ENCODE results near the gene RDM1. TPM values are rescaled to one million over a fixed set of nuclear protein-coding genes. Genes with fewer than 3 reads are reported as not detected.
A peak's percentile ranks its signal among the peaks of the same experiment; 100 is the strongest.
"Not testable (repeated sequence)": the region's sequence is repeated elsewhere in the genome, so short reads cannot be mapped to it uniquely, and the experiment has no call there.

RDM1 gene
- total RNA-seq, 2 experiments from 2014 or later = 13.9 to 14.4 TPM

DNA sequence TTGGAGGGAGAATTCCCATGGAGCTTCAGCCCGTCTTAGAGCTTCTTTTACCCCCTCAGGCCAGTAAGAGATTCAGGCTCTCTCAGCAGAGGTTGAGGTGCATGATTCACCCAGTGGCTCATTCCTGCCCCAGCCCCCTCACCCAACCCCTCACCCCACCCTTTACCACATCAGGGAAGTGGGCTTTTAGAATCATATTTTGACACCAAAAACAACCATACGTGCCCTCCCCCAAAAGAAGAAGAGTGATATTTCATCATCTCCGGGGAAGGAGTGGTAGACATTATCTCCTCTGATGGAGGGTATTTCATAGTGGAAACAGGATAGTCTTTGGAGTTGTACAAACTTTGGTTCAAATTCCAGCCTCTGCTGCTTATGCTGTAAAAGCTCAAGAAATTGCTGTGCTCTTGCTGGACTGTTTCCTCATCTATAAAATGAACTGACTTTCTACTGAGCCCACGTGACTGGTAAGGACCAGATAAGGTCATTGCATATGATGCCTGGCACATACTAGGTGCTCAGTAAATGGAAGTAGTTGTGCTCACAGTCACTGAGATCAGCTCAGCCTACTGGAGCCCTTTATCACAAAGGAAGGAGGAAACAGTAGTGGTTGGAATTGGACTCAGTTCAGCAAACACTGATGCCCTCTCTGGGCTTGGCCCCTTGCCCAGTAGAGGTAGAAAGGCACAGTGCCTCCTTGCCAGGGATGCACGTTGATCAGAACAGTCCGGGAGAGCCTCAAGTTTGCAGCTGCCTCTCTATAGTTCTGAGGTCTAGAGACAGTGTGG is 32.1 kb downstream of the RDM1 start:
- no peaks in the 10 kb centered on the region for H3K27me3 Mint-ChIP-seq (ENCODE audit: low read depth)
- H3K4me1 Mint-ChIP-seq (ENCODE audit: low read depth) = peaks cover 84% of the 10 kb centered on the region
- H3K27ac Mint-ChIP-seq = peak overlapping the region; percentile 77
- ATAC-seq = peak; percentile 37
- H3K4me3 Mint-ChIP-seq = peak overlapping the region; percentile 43
- DNase-seq = peak; percentile 78
- ChIA-PET CTCF (interaction anchor here (1.2 to 2.2 kb wide), 4 partner anchors 18 to 251 kb away, joined by 3 to 10 read pairs (median 6); partner anchors contain the start of gene CCL5), POLR2A (interaction anchor here (0.9 to 9.1 kb wide), 8 partner anchors 9 to 32 kb away, joined by 3 to 121 read pairs (median 4); partner anchors contain the start of genes CCL5 and RDM1)
- no peaks in the 10 kb centered on the region for H3K9me3 Mint-ChIP-seq (ENCODE audit: insufficient read depth)
- peaks cover 21% of the 10 kb centered on the region for H3K36me3 Mint-ChIP-seq (ENCODE audit: low read depth)

DNA sequence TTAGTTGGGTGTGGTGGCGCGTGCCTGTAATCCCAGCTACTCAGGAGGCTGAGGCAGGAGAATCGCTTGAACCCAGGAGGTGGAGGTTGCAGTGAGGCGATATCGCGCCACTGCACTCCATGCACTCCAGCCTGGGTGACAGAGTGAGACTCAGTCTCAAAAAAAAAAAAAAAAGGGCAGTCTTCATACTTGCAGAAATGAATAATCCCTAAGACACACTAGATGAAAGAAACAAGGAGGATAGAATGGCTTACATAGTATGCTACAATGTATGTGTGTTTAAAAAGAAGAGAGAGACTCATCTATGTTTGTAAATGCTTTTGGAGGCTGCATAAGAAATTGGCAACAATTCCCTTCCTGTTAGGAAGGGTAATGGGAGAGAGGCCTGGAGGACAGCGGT is 32.8 kb downstream of the RDM1 start:
- H3K27me3 Mint-ChIP-seq (ENCODE audit: low read depth); H3K9me3 Mint-ChIP-seq (ENCODE audit: insufficient read depth); ATAC-seq; DNase-seq: not testable (repeated sequence)
- Mint-ChIP-seq H3K27ac (peak overlapping the region; percentile 77), H3K36me3 (ENCODE audit: low read depth) (peaks cover 17% of the 10 kb centered on the region), H3K4me3 (peak overlapping the region; percentile 43), H3K4me1 (ENCODE audit: low read depth) (peaks cover 84% of the 10 kb centered on the region)
- POLR2A ChIA-PET = interaction anchor here (0.9 to 9.1 kb wide), 6 partner anchors 8 to 33 kb away, joined by 3 to 121 read pairs (median 4); partner anchors contain the start of genes CCL5 and RDM1
- CTCF ChIA-PET = interaction anchor here (1.2 to 2.2 kb wide), 4 partner anchors 18 to 251 kb away, joined by 3 to 10 read pairs (median 6); partner anchors contain the start of gene CCL5

DNA sequence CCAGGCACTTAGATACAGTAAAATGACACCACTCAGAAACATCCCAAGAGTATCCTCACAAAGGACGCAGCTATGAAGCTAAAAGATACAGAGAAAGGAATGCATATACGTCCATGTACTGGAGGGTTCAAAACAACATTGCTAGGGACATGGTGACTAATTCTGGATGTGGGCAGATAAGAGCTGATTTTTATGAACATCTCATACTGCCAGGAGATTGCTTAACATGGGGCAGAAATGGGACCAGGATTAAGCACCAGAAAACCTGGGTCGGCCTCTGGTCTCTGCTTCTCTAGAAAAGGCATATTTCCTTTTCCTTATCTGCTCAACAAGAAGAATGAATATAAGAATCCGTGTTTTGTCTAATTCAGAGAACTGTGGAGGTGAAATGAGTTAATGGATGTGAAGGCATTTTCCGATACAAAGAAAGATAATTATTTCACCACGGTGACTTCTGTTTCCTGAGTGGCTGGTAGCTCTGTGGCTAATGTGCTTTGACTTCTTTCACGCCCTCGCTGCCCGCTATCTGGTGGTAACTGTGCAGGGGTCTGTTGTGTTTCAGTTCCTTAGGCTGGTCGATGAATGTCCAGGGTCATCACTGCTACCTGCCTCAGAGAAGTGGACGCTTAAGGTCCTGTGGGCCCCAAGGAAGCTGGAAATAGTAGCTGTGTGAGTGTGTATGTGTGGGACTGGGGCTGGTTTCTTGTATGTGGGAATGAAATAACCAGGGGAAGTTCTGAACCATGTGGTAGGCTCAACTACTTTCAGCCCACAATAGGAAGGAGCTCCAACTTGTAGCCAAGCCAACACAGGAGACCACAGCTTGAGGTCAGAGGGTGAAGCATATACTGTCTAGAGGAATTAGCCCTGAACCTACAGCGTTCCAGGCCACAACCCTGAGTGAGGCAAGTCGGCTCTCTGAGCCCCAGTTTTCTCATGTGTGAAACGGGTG is 34.7 kb downstream of the RDM1 start:
- Mint-ChIP-seq H3K4me1 (ENCODE audit: low read depth) (peaks cover 88% of the 10 kb centered on the region), H3K27me3 (ENCODE audit: low read depth) (no peaks in the 10 kb centered on the region), H3K36me3 (ENCODE audit: low read depth) (peaks cover 17% of the 10 kb centered on the region), H3K4me3 (peak overlapping the region; percentile 60), H3K9me3 (ENCODE audit: insufficient read depth) (no peaks in the 10 kb centered on the region), H3K27ac (peak overlapping the region; percentile 95)
- DNase-seq (peak; percentile 85), ATAC-seq (peak; percentile 73)
- ChIA-PET CTCF (interaction anchor here (0.7 to 2.1 kb wide), 11 partner anchors 14 to 253 kb away, joined by 3 to 14 read pairs (median 3); partner anchors contain the start of genes CCL5 and RDM1), POLR2A (interaction anchor here (0.6 to 9.1 kb wide), 5 partner anchors 18 to 550 kb away, joined by 3 to 121 read pairs (median 4); partner anchors contain the start of genes CCL5 and RDM1)

DNA sequence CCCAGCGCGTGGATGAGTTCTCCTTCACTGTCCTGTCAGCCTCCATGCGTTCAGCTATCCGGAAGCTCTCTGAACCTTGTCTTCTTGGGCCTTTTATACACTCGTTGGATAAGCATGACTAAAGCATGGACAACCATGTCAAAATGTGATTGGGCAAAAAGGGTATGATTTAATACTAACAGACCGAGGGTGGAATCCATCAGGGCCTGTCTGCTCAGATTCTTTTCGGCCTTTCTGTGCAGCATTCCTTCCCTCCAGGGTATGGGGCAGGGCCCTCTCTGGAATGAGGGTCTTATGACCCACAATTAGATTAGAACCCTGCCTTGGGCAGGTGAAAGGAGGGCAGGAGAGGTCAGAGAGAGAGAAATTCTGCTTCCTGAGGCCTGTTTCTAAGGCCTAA is 36.4 kb downstream of the RDM1 start:
- Mint-ChIP-seq H3K36me3 (ENCODE audit: low read depth) (peaks cover 16% of the 10 kb centered on the region), H3K27ac (no peak overlapping the region), H3K27me3 (ENCODE audit: low read depth) (no peaks in the 10 kb centered on the region), H3K4me3 (no peak overlapping the region), H3K9me3 (ENCODE audit: insufficient read depth) (no peaks in the 10 kb centered on the region), H3K4me1 (ENCODE audit: low read depth) (peaks cover 88% of the 10 kb centered on the region)
- CTCF ChIA-PET = no interaction called here
- DNase-seq (no peak), ATAC-seq (no peak)
- POLR2A ChIA-PET = interaction anchor here (1.3 kb wide), 1 partner anchor 14 kb away, joined by 5 read pairs; the partner anchor contains the start of gene CCL5

DNA sequence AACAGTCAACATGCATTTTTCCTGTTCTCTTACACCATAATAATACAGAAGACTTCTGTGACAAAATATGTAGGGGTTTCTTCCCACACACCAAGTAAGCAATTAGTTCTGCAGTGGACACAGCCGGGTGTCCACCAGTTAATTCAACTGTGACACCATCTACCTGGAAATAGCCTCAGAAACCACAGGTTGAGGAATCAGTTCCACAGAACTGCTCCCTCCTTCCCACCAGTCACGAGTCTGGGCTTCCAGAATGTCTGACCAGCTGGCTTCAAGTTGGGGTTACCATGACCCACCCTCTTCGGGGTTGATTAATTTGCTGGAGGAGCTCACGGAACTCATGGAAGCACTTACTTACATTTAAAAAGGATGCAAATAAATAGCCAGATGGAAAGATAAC is 36.8 kb downstream of the RDM1 start:
- peaks cover 16% of the 10 kb centered on the region for H3K36me3 Mint-ChIP-seq (ENCODE audit: low read depth)

DNA sequence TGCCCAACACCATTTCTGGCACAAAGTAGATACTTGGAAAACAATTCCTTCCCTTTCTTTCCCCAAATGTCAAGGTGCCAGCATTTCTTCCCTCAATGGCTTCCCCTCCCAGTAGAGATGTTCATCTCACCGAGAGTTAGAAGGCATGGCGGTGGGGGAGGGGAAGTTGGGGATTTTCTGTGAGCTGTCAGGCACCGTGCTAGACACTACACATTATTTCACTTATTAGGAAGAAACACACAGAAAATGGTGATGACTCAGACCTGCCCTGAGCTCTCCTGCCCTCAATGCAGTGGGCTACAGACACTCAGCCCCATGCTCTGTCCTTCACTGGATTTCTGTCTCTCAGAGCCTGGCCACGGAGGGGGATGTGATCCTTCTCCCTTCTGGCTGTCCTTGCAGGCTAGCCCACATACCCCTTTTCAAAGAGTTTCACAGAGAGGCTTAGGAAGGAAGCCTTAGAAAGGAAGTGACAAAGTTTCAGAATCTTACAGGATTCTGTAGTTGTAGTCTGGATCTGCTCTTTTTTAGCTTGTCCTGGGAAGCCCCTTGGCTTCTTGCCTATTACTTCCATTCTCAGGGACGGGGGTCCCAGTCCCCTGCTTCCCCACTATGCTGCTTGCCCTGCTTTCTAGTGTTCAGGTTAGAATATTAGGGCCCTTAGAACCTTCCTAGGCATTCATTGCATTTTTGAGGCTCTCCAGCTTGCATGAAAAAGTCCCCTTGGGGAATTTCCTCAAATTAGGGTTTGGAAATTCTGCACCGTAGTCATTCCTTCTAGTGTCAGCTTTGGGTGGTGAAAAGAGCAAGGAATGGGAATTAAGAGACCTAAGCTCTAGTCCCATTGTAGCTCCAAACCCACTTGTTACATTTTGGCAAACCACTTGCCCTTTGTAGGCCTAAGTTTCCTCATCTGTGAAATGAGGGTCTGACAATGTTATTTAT is 38.2 kb downstream of the RDM1 start:
- no peaks in the 10 kb centered on the region for H3K9me3 Mint-ChIP-seq (ENCODE audit: insufficient read depth)
- H3K4me3 Mint-ChIP-seq = peak overlapping the region; percentile 39
- POLR2A ChIA-PET = interaction anchor here (0.6 to 5.5 kb wide), 7 partner anchors 9 to 83 kb away, joined by 3 to 105 read pairs (median 4); partner anchors contain the start of genes CCL5, RDM1 and TAF15
- peaks cover 15% of the 10 kb centered on the region for H3K36me3 Mint-ChIP-seq (ENCODE audit: low read depth)
- peak overlapping the region; percentile 90 for H3K27ac Mint-ChIP-seq
- ATAC-seq (peak; percentile 18), DNase-seq (peak; percentile 54)
- H3K4me1 Mint-ChIP-seq (ENCODE audit: low read depth) = peaks cover 84% of the 10 kb centered on the region
- CTCF ChIA-PET = interaction anchor here (0.7 to 1.6 kb wide), 11 partner anchors 10 to 180 kb away, joined by 3 to 6 read pairs (median 3); partner anchors contain the start of gene CCL5
- H3K27me3 Mint-ChIP-seq (ENCODE audit: low read depth) = no peaks in the 10 kb centered on the region

More for the DNA sequence above, 36.8 kb downstream of the RDM1 start:
- Mint-ChIP-seq H3K9me3 (ENCODE audit: insufficient read depth) (no peaks in the 10 kb centered on the region), H3K4me1 (ENCODE audit: low read depth) (peaks cover 88% of the 10 kb centered on the region), H3K27ac (no peak overlapping the region), H3K27me3 (ENCODE audit: low read depth) (no peaks in the 10 kb centered on the region), H3K4me3 (no peak overlapping the region)
- ATAC-seq (no peak), DNase-seq (no peak)
- POLR2A ChIA-PET = interaction anchor here (0.6 to 1.3 kb wide), 2 partner anchors 14 to 19 kb away, joined by 5 read pairs; partner anchors contain the start of gene CCL5
- CTCF ChIA-PET = no interaction called here

DNA sequence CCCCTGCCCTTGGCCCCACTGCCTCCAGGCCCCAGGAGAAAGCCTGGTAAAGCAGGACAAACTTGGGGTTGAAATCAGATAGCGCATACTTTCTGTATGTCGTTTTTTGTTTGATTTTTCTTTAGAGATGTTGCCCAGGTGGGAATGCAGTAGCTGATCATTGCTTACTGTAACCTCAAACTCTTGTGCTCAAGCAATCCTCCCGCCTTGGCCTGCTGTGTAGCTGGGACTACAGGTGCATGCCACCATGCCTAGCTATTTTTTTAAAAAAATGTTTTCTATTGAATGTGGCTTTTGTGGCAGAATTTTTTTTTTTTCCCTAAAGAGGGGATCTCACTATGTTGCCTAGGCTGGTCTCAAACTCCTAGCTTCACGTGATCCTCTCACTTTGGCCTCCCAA is 39.3 kb downstream of the RDM1 start:
- Mint-ChIP-seq H3K36me3 (ENCODE audit: low read depth) (peaks cover 15% of the 10 kb centered on the region), H3K27me3 (ENCODE audit: low read depth) (no peaks in the 10 kb centered on the region), H3K4me3 (peak overlapping the region; percentile 24), H3K4me1 (ENCODE audit: low read depth) (peaks cover 82% of the 10 kb centered on the region), H3K9me3 (ENCODE audit: insufficient read depth) (no peaks in the 10 kb centered on the region), H3K27ac (peak overlapping the region; percentile 83)
- POLR2A ChIA-PET = interaction anchor here (0.6 to 5.5 kb wide), 8 partner anchors 10 to 313 kb away, joined by 4 to 105 read pairs (median 6); partner anchors contain the start of genes CCL5, PEX12 and RDM1
- ATAC-seq (no peak), DNase-seq (no peak)
- CTCF ChIA-PET = interaction anchor here (0.9 to 3.8 kb wide), 6 partner anchors 16 to 68 kb away, joined by 3 to 25 read pairs (median 6); no protein-coding TSS in a partner anchor

DNA sequence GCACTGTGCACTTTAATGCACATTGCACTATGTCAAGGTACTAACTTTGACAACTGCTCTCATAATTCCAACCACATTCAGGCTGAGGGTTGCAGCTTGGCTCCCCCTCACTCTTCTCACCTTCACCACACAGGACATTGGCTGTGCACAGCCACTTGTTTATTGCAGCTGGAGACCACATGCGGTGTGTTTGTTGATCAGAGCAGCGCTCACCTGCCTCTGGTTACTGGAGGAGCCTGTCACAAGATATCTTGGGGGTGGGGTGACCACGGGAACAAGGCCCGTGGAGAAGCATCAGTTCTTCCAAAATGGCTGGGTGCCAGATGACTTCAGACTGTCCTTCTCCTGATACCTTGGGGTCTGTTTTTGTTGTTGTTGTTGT is 39.8 kb downstream of the RDM1 start:
- Mint-ChIP-seq H3K36me3 (ENCODE audit: low read depth) (peaks cover 15% of the 10 kb centered on the region), H3K27ac (peak overlapping the region; percentile 83), H3K4me1 (ENCODE audit: low read depth) (peaks cover 77% of the 10 kb centered on the region), H3K9me3 (ENCODE audit: insufficient read depth) (no peaks in the 10 kb centered on the region), H3K4me3 (peak overlapping the region; percentile 24), H3K27me3 (ENCODE audit: low read depth) (no peaks in the 10 kb centered on the region)
- peak; percentile 77 for ATAC-seq
- ChIA-PET CTCF (interaction anchor here (0.9 to 3.8 kb wide), 8 partner anchors 16 to 118 kb away, joined by 3 to 25 read pairs (median 4); no protein-coding TSS in a partner anchor), POLR2A (interaction anchor here (0.6 to 5.5 kb wide), 12 partner anchors 10 to 312 kb away, joined by 3 to 105 read pairs (median 5); partner anchors contain the start of genes CCL5, PEX12 and RDM1)
- peak; percentile 89 for DNase-seq

DNA sequence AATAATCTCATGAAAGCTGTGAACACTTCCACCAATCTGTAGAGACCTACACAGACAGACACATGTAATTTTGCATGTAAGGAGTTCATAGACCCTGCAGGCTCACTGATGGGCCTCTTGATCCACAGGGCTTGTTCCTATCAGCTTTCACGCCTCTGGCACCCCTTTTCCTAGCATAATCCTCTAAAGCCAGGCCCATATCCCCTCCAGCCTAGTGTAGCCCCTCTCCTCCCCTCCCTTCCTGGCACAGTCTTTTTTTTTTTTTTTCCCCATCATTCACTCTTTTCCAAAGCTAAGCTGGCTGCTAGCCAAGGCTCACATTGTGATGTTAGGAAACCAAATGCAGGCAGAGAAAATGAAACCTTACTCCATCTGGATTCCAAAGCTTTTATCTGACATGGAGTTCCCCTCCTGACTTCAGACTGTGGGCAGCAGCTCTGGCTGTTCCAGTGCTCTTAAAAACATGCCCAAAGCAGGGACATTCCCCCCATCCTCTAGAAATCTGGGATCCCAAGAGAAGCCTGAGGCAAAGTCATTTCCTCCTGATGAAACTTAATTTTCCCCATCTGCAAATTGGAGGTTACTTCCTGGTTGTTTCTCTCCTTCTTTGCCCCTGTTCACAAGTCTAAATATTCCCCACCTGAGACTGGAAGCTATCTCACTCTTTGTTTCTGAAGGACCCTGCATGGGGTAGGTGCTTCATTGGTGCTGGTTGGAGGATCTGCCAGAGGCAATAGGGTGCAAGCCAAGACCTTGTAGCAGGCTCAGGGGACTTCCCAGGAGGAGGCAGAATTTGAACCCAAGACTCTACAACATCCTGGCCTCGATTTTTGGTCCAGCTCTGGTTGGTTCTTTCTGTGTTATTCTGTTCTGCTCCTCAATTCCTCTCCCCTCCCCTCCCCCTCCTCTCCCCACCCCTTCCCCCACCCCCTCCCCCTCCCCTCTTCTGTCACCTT is 40.5 kb downstream of the RDM1 start:
- H3K36me3 Mint-ChIP-seq (ENCODE audit: low read depth) = peaks cover 17% of the 10 kb centered on the region
- peak overlapping the region; percentile 42 for H3K4me3 Mint-ChIP-seq
- peak overlapping the region; percentile 83 for H3K27ac Mint-ChIP-seq
- no peaks in the 10 kb centered on the region for H3K9me3 Mint-ChIP-seq (ENCODE audit: insufficient read depth)
- DNase-seq = no peak
- peaks cover 77% of the 10 kb centered on the region for H3K4me1 Mint-ChIP-seq (ENCODE audit: low read depth)
- H3K27me3 Mint-ChIP-seq (ENCODE audit: low read depth) = no peaks in the 10 kb centered on the region
- POLR2A ChIA-PET = interaction anchor here (0.6 to 5.5 kb wide), 11 partner anchors 8 to 41 kb away, joined by 3 to 105 read pairs (median 5); partner anchors contain the start of gene CCL5
- ATAC-seq = no peak
- CTCF ChIA-PET = interaction anchor here (0.9 to 3.8 kb wide), 12 partner anchors 11 to 119 kb away, joined by 3 to 25 read pairs (median 5); partner anchors contain the start of genes CCL5 and RDM1
